ENCODE results near the gene MRPS18B.

The MRPS18B gene

GRCh38 chr6:30613251-30614043 is 4.2 kb upstream of the MRPS18B start:
- H3K4me3 ChIP-seq (replicated peaks; ENCODE audit: insufficient read depth, low read length) = no peak overlapping the region
- no peaks in the 10 kb centered on the region for H3K27me3 ChIP-seq (ENCODE audit: insufficient read depth, poor library complexity, severe bottlenecking)
- H3K27ac ChIP-seq (replicated peaks) = peak overlapping the region; percentile 99; the same call in 1 of the 2 replicates
- TF ChIP-seq POLR2AphosphoS5 (IDR thresholded peaks at IDR 0.05; ENCODE audit: low read depth) (no peak), SPI1 (IDR thresholded peaks at IDR 0.05; ENCODE audit: borderline replicate concordance, low read depth) (peak; percentile 48; the same call in 1 of the 2 replicates)
- no peak for DNase-seq (ENCODE audit: low read depth in 1 of 2, low spot score in 1 of 2)

GRCh38 chr6:30614044-30614842 is 3.4 kb upstream of the MRPS18B start:
- peak; percentile 44; the same call in 1 of the 2 replicates for TF ChIP-seq POLR2AphosphoS5 (IDR thresholded peaks at IDR 0.05; ENCODE audit: low read depth)
- TF ChIP-seq GABPA (IDR thresholded peaks at IDR 0.05; ENCODE audit: low read depth) = no peak
- peak overlapping the region; percentile 22 for H3K4me3 ChIP-seq (replicated peaks; ENCODE audit: insufficient read depth, low read length)
- no peaks in the 10 kb centered on the region for H3K27me3 ChIP-seq (ENCODE audit: insufficient read depth, poor library complexity, severe bottlenecking)
- no peak for DNase-seq (ENCODE audit: low read depth in 1 of 2, low spot score in 1 of 2)
- peak overlapping the region; percentile 99 for H3K27ac ChIP-seq (replicated peaks)

GRCh38 chr6:30614843-30615218 is 2.8 kb upstream of the MRPS18B start:
- peak overlapping the region; percentile 22 for H3K4me3 ChIP-seq (replicated peaks; ENCODE audit: insufficient read depth, low read length)
- no peak for TF ChIP-seq REST (IDR thresholded peaks at IDR 0.05; ENCODE audit: insufficient replicate concordance, low read depth)
- no peak for TF ChIP-seq GABPA (IDR thresholded peaks at IDR 0.05; ENCODE audit: low read depth)
- no peak; the same call in 1 of the 2 replicates for TF ChIP-seq POLR2AphosphoS5 (IDR thresholded peaks at IDR 0.05; ENCODE audit: low read depth)
- no peak for TF ChIP-seq SPI1 (IDR thresholded peaks at IDR 0.05; ENCODE audit: borderline replicate concordance, low read depth)
- TF ChIP-seq CTCF (IDR thresholded peaks at IDR 0.05; ENCODE audit: insufficient read depth, low read length) = no peak
- H3K27ac ChIP-seq (replicated peaks) = peak overlapping the region; percentile 99
- DNase-seq (ENCODE audit: low read depth in 1 of 2, low spot score in 1 of 2) = peak; percentile 96
- no peaks in the 10 kb centered on the region for H3K27me3 ChIP-seq (ENCODE audit: insufficient read depth, poor library complexity, severe bottlenecking)

GRCh38 chr6:30615219-30615957 is 2.3 kb upstream of the MRPS18B start:
- TF ChIP-seq CTCF (IDR thresholded peaks at IDR 0.05; ENCODE audit: insufficient read depth, low read length) (no peak), SPI1 (IDR thresholded peaks at IDR 0.05; ENCODE audit: borderline replicate concordance, low read depth) (no peak), POLR2AphosphoS5 (IDR thresholded peaks at IDR 0.05; ENCODE audit: low read depth) (peak; percentile 50), GABPA (IDR thresholded peaks at IDR 0.05; ENCODE audit: low read depth) (no peak), REST (IDR thresholded peaks at IDR 0.05; ENCODE audit: insufficient replicate concordance, low read depth) (peak; percentile 3)
- Histone ChIP-seq H3K27ac (replicated peaks) (peak overlapping the region; percentile 99), H3K4me3 (replicated peaks; ENCODE audit: insufficient read depth, low read length) (peak overlapping the region; percentile 83), H3K27me3 (ENCODE audit: insufficient read depth, poor library complexity, severe bottlenecking) (no peaks in the 10 kb centered on the region)
- DNase-seq (ENCODE audit: low read depth in 1 of 2, low spot score in 1 of 2) = peak in 1 of 2 experiments; percentile 69

Data from HL-60 (cell line).